Muscle of leg (tissue), 11 donors: ENCODE measurements around the gene OSBPL3. TPM values are rescaled to one million over a fixed set of nuclear protein-coding genes. Genes with fewer than 3 reads are reported as not detected.
"Not testable (repeated sequence)": the region's sequence is repeated elsewhere in the genome, so short reads cannot be mapped to it uniquely, and the experiment has no call there.

Experiments
- DNase-seq: peaks from one replicate; pipeline ENCODE4 v3.0.0; 2013
- H3K27ac ChIP-seq: one replicate; pipeline ENCODE4 v1.5.1; 2013; ENCODE audit warnings: mild to moderate bottlenecking, low read length, control low read depth
- H3K27me3 ChIP-seq: one replicate; pipeline ENCODE4 v1.6.1; 2013; ENCODE audit warnings: low read length; ENCODE audit not compliant: control insufficient read depth, insufficient read depth
- H3K36me3 ChIP-seq: one replicate; pipeline ENCODE4 v1.6.1; 2013; ENCODE audit warnings: low read length; ENCODE audit not compliant: control insufficient read depth, insufficient read depth
- H3K4me1 ChIP-seq: one replicate; pipeline ENCODE4 v1.6.1; 2013; ENCODE audit warnings: low read length; ENCODE audit not compliant: control insufficient read depth, insufficient read depth
- H3K4me3 ChIP-seq: one replicate; pipeline ENCODE4 v1.5.1; 2013; ENCODE audit warnings: low read length, control low read depth
- H3K9me3 ChIP-seq: replicated peaks from 2 replicates; pipeline ENCODE4 v1.6.1; 2013; ENCODE audit warnings: low read depth, low read length; ENCODE audit not compliant: control insufficient read depth
- WGBS: methylation state at CpG from one replicate; pipeline ENCODE4 v1.1.5; 2013; ENCODE audit warnings: missing lambda C conversion rate; ENCODE audit not compliant: insufficient coverage; 5-methylcytosine and 5-hydroxymethylcytosine counted together
- polyA plus RNA-seq, 8 donors: library from polyadenylated mRNA; unstranded; fragments of 120-200 nt; gene quantifications; one replicate each; pipeline versions ENCODE4 v1.2.1 to v1.2.3, GENCODE V29; 2013; ENCODE audit warnings: inconsistent platforms in 1 of 8, low replicate concordance in 1 of 8; ENCODE audit not compliant: insufficient read length in 8 of 8, insufficient read depth in 1 of 8
- total RNA-seq: library from RNA; stranded (reverse); fragments of 120-200 nt; gene quantifications from one replicate; pipeline ENCODE4 v1.2.4, GENCODE V29; 2013

OSBPL3 gene
- total and polyA plus RNA-seq, 9 donors = 2.4 to 5.1 (median 3.7) TPM

- no peak overlapping the region for H3K4me3 ChIP-seq
- no peak overlapping the region for H3K27ac ChIP-seq
- H3K9me3 ChIP-seq = no peaks in the 10 kb centered on the region
- no peaks in the 10 kb centered on the region for H3K36me3 ChIP-seq
- WGBS = 91% methylated on average over 5 of the region's 8 CpGs
- DNase-seq = no peak
- peaks cover 5% of the 10 kb centered on the region for H3K4me1 ChIP-seq
- H3K27me3 ChIP-seq = no peaks in the 10 kb centered on the region
Measured at GRCh38 chr7:24912874-24913514, 67.0 kb downstream of the OSBPL3 start.

GRCh38 chr7:24912424-24912823 is 67.6 kb downstream of the OSBPL3 start:
- DNase-seq = no peak
- peaks cover 5% of the 10 kb centered on the region for H3K4me1 ChIP-seq
- no CpG with 5 or more reads among the region's 4 CpGs for WGBS

GRCh38 chr7:24911213-24911603 is 68.8 kb downstream of the OSBPL3 start:
- Histone ChIP-seq H3K4me1 (peaks cover 5% of the 10 kb centered on the region), H3K4me3 (no peak overlapping the region), H3K36me3 (no peaks in the 10 kb centered on the region), H3K27me3 (no peaks in the 10 kb centered on the region), H3K27ac (no peak overlapping the region), H3K9me3 (no peaks in the 10 kb centered on the region)
- no peak for DNase-seq
- WGBS = no CpG with 5 or more reads among the region's 3 CpGs

More at GRCh38 chr7:24912424-24912823, 67.6 kb downstream of the OSBPL3 start:
- H3K27ac ChIP-seq = no peak overlapping the region
- H3K4me3 ChIP-seq = no peak overlapping the region
- no peaks in the 10 kb centered on the region for H3K9me3 ChIP-seq
- H3K27me3 ChIP-seq = no peaks in the 10 kb centered on the region
- H3K36me3 ChIP-seq = no peaks in the 10 kb centered on the region

DNA sequence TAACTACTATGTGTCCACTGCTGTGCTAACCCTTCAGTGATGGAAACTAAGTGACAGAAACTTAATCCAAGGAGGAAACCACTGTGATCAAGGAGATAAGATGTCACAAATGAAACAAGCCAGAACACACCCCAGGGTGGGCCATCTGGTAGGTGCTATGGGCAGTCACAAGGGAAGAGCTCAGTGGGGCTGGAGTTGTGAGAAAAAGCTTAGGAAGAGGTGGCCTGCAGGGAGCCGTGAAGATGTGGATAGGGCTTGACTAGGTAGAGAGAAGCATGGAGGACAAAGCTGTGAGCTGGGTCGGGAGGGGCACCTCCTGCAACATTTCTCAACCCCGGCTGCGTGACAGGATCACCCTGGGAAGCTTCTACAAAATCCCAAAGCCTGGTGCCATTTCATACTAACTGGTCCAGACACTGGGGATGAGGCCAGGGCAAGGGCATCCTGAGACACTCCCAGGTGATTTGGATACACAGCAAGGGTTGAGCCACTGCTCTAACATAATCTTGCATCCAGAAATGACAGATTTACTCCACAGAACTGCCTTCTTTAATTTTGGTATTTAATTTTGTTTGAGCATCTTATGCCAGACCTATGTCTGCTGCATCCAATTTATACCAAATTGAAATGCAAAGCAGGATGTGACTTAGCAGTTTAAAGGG is 69.3 kb downstream of the OSBPL3 start:
- Histone ChIP-seq H3K9me3 (no peaks in the 10 kb centered on the region), H3K27me3 (no peaks in the 10 kb centered on the region), H3K27ac (no peak overlapping the region), H3K4me1 (peaks cover 5% of the 10 kb centered on the region), H3K4me3 (no peak overlapping the region), H3K36me3 (no peaks in the 10 kb centered on the region)
- WGBS = 50% methylated on average over 2 of the region's 4 CpGs
- no peak for DNase-seq

DNA sequence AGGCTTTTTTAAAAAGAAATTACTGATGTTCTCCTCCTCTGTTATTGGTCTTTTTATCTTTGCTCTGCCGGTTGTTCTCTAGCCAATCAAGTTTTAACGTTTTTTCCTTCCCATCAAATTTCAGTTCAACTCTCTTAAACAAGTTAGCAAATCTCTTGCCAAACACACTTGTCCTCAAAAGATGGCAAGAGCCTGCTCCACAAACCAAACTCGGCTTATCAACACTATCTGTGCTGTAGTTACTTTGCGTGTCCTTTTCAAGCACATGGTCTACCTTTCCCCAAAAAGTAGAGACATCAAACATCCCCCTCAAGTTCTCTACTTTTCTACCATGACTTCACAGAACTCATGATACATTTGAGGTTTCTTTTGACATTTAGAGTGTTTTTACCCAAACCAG is 71.3 kb downstream of the OSBPL3 start:
- DNase-seq = no peak
- H3K27me3 ChIP-seq = no peaks in the 10 kb centered on the region
- no peak overlapping the region for H3K27ac ChIP-seq
- WGBS = 80% methylated on average over 4 of the region's 4 CpGs
- no peaks in the 10 kb centered on the region for H3K36me3 ChIP-seq
- no peaks in the 10 kb centered on the region for H3K9me3 ChIP-seq
- H3K4me1 ChIP-seq = peaks cover 5% of the 10 kb centered on the region
- H3K4me3 ChIP-seq = no peak overlapping the region

DNA sequence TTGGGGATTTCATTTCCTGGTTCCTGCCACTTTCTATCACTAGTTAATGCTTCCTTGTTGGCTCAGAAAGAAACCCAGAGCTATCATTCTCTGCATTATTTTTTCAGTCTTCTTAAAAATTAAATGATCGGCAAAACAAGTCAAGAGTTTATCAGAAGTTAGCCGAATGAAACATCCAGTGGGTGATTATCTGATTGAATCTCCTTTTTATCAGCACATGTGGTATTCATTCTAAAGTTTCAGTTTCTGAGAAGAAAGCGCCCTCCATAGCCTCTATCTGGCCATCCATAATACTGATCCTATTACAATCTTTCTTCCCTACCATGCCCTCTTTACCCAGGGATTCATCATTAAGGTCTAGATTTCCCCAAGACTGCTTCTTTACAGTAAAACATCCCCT is 71.8 kb downstream of the OSBPL3 start:
- Histone ChIP-seq H3K27me3 (no peaks in the 10 kb centered on the region), H3K4me3 (no peak overlapping the region), H3K4me1 (peaks cover 5% of the 10 kb centered on the region), H3K9me3 (no peaks in the 10 kb centered on the region), H3K27ac (no peak overlapping the region), H3K36me3 (no peaks in the 10 kb centered on the region)
- WGBS = no CpG with 5 or more reads among the region's 3 CpGs
- DNase-seq = no peak

DNA sequence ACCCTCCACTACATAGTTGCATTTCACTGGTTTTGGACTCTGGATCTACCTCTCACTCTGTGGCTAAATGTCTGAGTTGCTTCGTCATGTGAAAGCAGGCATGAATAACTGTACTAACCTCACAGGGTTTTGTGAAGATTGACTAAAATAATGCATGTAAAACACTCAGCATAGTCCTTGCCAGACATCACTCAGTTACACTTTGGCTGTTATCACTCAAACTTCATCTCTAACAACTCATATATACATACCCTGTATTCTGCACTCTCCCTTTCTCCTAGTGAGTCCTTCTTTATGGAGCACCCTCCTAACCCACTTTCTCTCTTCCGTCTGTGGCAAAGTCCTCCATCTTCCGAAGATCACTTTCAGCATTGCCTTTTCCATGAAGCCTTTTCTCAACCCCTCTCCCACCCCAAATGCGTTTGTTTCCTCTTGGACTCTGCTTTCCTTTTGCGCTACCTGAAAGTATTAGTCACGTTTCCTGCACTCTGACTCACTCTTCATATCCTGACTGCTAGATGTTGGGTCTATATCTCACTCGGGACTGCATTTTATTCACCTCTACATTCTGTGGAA is 72.6 kb downstream of the OSBPL3 start:
- H3K4me1 ChIP-seq = peaks cover 4% of the 10 kb centered on the region

GRCh38 chr7:24905996-24906770 is 73.8 kb downstream of the OSBPL3 start:
- Histone ChIP-seq H3K27ac (no peak overlapping the region), H3K4me1 (peaks cover 4% of the 10 kb centered on the region), H3K4me3 (no peak overlapping the region), H3K36me3 (no peaks in the 10 kb centered on the region), H3K9me3 (no peaks in the 10 kb centered on the region), H3K27me3 (no peaks in the 10 kb centered on the region)
- no peak for DNase-seq
- 94% methylated on average over 3 of the region's 4 CpGs for WGBS

More for the DNA sequence above, 72.6 kb downstream of the OSBPL3 start:
- no peaks in the 10 kb centered on the region for H3K9me3 ChIP-seq
- DNase-seq = no peak
- no peak overlapping the region for H3K27ac ChIP-seq
- no peak overlapping the region for H3K4me3 ChIP-seq
- WGBS = 79% methylated on average over 4 of the region's 7 CpGs
- H3K27me3 ChIP-seq = no peaks in the 10 kb centered on the region
- no peaks in the 10 kb centered on the region for H3K36me3 ChIP-seq

DNA sequence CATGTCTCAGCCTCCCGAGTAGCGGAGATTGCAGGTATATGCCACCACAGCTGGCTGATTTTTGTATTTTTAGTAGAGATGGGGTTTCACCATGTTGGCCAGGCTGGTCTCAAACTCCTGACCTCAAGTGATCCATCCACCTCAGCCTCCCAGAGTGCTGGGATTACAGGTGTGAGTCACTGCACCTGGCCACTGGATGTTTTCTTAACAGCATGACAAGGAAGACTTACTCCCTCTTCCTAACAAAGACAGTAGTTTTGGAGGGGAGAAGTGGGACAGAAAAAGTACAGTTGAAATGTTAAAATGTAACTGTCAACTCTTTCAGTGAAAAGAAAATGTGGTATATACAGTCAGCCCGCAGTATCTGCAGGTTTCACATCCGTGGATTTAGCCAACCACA is 76.0 kb downstream of the OSBPL3 start:
- WGBS = no CpG with 5 or more reads among the region's 4 CpGs

GRCh38 chr7:24903559-24903958 is 76.4 kb downstream of the OSBPL3 start:
- Histone ChIP-seq H3K4me3 (no peak overlapping the region), H3K36me3 (no peaks in the 10 kb centered on the region), H3K9me3 (no peaks in the 10 kb centered on the region), H3K4me1 (no peaks in the 10 kb centered on the region), H3K27ac (no peak overlapping the region), H3K27me3 (no peaks in the 10 kb centered on the region)
- DNase-seq = no peak
- WGBS = 100% methylated on average over 1 of the region's 3 CpGs

More for the DNA sequence above, 76.0 kb downstream of the OSBPL3 start:
- H3K36me3 ChIP-seq, H3K4me1 ChIP-seq, H3K4me3 ChIP-seq, H3K27ac ChIP-seq, DNase-seq, H3K9me3 ChIP-seq, H3K27me3 ChIP-seq: not testable (repeated sequence)
